DLD1 (cell line): ENCODE results near the gene TDRD1.

Source experiments
- in situ Hi-C: cut with HindIII; loops from 2 replicates; pipeline ENCODE4 v1.10.0; 2017; ENCODE audit warnings: low sequenced_read_pairs

TDRD1 gene

GRCh38 chr10:114175667-114176066 is 3.5 kb upstream of the TDRD1 start:
- in situ Hi-C loops = no loop called here

DNA sequence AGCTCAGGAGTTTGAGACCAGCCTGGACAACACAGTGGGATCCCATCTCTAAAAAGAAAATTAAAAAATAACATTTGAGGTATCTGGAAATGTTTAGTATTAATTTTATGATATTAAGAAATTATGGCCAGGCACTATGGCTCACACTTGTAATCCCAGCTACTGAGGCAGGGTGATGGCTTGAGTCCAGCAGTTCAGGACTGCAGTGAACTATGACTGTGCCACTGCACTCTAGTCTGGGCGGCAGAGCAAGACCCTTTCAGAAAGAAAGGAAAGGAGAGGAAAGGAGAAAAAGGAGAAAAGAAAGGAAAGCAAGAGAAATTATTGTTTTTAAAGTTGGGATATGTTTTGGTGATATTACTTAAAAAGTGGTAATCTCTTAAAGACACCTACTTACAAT is 2.6 kb upstream of the TDRD1 start:
- in situ Hi-C loops = no loop called here

- in situ Hi-C loops = no loop called here
Measured at GRCh38 chr10:114179747-114180146, 594 bp downstream of the TDRD1 start.

GRCh38 chr10:114180937-114181336 is 1.8 kb downstream of the TDRD1 start:
- in situ Hi-C loops = no loop called here

DNA sequence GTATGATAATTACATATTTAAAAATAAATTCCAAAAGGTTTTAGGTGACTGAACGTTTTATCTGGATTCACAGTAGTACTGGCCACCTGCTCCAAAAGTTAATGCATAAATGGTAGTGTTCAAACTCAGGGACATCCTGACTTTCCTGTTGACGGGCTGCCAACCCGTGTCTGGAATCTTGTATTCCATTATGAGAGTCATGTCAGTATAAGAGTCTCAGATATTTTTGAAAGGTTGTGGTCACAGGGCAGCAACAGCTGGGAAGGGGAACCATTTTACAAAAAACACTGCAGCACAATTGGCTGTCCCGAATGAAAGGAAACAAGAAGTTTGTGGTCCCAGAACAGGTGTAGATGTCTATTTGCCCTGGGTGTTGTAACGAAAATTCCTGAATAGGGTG is 2.8 kb downstream of the TDRD1 start:
- in situ Hi-C loops = no loop called here

GRCh38 chr10:114183563-114183962 is 4.4 kb downstream of the TDRD1 start:
- in situ Hi-C loops = no loop called here

GRCh38 chr10:114184276-114184675 is 5.1 kb downstream of the TDRD1 start:
- in situ Hi-C loops = no loop called here

DNA sequence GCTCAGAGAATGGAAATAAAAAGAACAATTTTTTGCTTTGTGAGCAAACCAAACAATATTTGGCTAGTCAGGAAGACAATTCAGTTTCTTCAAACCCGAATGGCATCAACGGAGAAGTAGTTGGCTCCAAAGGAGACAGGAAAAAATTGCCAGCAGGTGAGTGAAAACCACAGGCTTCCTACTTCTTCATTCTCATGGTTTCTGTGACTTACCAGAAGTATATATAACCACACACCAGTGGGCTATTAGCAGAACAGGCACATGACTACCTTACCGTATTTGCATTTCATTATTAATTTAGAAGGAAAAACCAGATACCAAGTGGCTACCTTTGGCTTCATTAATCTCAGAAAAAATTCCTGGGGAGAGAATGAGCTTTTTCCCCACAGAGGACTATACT is 8.8 kb downstream of the TDRD1 start:
- in situ Hi-C loops = loop anchor here (5.0 kb wide), 1 partner anchor 69 kb away; no protein-coding TSS in a partner anchor

DNA sequence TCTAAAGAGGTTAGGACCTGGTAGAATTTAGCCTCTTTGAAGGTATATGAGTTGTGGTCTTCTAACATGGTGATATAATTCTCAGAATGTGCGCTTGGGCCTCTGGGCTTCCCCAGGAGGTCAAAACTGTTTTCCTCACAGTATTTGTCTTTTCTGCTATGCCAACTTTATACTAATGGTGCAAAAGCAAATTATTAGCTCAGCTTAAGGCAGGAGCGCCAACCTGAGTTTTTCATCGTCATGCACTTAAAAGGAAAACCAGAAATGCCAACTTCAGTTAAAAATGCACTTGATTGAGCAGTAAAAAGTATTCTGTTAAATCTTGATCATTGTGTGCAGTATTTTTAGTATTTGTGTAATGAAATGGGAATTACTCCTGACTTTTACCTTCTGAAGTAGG is 9.7 kb downstream of the TDRD1 start:
- in situ Hi-C loops = loop anchor here (5.0 kb wide), 1 partner anchor 68 kb away; no protein-coding TSS in a partner anchor

- in situ Hi-C loops = loop anchor here (5.0 kb wide), 1 partner anchor 68 kb away; no protein-coding TSS in a partner anchor
Measured at GRCh38 chr10:114189700-114190099, 10.5 kb downstream of the TDRD1 start.

DNA sequence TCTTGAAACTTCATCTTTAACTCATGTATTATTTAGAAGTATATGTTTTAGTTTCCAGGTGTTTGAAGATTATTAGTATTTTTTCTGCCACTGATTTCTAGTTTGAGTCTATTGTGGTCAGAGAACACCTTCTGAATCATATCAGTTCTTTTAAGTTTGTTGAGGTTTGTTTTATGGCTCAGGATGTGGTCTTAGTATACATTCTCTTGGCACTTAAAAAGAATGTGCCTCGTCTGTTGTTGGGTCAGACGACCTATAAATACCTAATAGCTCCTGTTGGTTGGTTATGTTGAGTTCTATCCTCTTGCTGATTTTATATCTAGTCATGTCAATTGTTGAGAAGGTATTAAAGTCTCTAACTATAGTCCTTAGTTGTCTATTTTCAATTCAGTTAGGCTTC is 15.9 kb downstream of the TDRD1 start:
- in situ Hi-C loops = no loop called here

DNA sequence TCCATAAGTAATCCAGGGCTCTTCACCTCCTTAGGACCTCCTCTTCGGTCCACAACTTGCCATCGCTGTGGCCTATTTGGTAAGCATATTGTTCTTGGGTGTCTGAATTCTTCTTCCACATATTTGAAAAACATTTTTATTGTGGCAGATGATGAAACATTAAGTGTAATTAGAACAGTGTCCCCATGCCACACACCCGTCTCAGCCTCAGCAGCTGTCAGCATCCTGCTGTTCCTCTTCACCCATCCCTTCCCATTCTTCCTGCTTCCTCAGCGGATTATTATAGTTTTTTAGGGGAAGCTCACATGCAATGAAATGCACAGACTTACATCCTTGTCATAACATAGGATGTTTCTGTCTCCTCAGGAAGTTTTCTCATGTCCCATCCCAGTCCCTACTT is 20.1 kb downstream of the TDRD1 start:
- in situ Hi-C loops = no loop called here

- in situ Hi-C loops = no loop called here
Measured at GRCh38 chr10:114202812-114203211, 23.7 kb downstream of the TDRD1 start.

DNA sequence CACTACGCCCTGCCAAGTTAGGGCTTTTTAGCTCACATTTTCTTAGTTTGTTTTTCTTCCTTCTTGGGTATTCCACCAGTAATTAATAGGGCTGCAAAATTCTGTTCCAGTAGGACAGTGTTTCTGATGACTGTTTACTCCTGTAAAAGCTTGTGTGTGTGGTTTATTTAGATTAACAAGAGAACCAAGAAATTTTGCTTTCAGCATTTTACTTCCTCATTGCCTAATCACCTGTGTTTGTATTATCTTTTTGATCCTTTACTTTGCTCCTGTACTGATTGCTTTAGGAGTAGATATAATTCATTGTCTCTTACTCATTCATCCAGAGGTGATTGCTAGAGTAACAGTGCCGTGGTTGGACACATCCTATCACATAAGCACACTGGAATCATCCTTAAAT is 27.7 kb downstream of the TDRD1 start:
- in situ Hi-C loops = no loop called here

GRCh38 chr10:114207349-114207748 is 28.2 kb downstream of the TDRD1 start:
- in situ Hi-C loops = no loop called here

DNA sequence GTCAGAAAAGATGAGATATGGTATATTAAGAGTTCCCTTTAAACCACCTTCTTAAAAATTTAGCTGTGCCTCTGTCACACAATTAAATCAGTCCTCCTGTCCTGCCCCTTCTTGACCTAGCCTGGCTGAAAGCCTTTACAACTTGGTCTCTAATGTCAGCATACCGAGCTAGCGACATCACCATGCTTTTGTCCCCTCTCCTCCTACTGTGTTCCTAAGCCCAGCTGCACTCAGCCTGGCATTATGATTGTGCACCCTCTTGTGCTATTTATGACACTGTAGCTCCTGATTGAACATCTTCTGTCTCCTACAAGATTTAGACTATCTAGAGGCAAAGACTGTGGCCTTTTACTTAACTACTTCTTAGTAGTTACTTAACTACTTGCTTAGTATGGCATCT is 29.2 kb downstream of the TDRD1 start:
- in situ Hi-C loops = no loop called here

GRCh38 chr10:114212153-114212552 is 33.0 kb downstream of the TDRD1 start:
- in situ Hi-C loops = no loop called here

GRCh38 chr10:114215033-114215432 is 35.9 kb downstream of the TDRD1 start:
- in situ Hi-C loops = no loop called here

- in situ Hi-C loops = no loop called here
Measured at GRCh38 chr10:114220281-114220680, 41.1 kb downstream of the TDRD1 start.

DNA sequence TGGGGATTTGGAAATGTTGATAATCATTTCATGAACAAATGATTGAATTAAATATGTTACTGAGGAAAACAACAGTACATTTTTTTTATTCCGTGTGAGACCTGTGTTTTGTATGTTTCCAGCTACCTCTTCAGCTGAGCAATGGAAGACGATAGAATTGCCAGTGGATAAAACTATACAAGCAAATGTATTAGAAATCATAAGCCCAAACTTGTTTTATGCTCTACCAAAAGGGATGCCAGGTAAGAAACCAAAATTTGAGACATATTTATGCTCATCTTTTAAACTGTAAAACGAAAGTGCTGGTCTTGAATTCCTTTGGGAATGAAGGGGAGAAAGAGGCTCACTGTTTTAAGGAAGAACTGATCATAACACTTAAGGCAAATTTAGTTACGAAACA is 42.1 kb downstream of the TDRD1 start:
- in situ Hi-C loops = no loop called here

DNA sequence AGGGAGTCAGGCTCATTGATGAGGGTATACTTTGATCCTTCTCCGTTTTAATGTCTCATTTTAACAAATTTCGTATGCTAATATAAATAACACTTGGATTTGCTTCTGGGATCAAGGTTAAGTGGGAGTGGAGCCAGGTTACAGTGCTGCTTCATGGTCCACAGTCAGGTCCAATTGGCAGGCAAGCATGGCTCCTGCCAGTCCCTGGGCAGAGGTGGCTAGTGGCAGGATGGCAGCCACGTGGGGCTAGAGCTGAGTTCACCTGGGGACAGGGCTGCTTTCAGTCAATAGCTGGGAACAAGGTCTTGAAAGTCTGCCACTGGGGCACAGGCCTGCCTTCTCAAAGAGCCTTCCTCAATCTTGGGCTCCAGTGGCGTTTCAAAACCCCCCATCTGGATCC is 43.9 kb downstream of the TDRD1 start:
- in situ Hi-C loops = no loop called here

- in situ Hi-C loops = no loop called here
Measured at GRCh38 chr10:114228156-114228555, 49.0 kb downstream of the TDRD1 start.

- in situ Hi-C loops = no loop called here
Measured at GRCh38 chr10:114232561-114233176, 53.5 kb downstream of the TDRD1 start.
